H9 (cell line): ENCODE results near the gene CAMK1. TPM values are rescaled to one million over a fixed set of nuclear protein-coding genes. Genes with fewer than 3 reads are reported as not detected.

ENCODE experiments used
- DNase-seq: peaks from one replicate; pipeline ENCODE4 v3.0.0-alpha.2; 2017
- H2AFZ ChIP-seq: one replicate; pipeline ENCODE4 v1.6.1; 2013; ENCODE audit warnings: mild to moderate bottlenecking, low read length, control low read depth, moderate library complexity
- H2AK5ac ChIP-seq: 2 replicates; pipeline ENCODE4 v1.6.1; 2013; ENCODE audit warnings: low read length, control low read depth, mixed read lengths; ENCODE audit not compliant: insufficient read length
- H2BK120ac ChIP-seq: one replicate; pipeline ENCODE4 v1.6.1; 2013; ENCODE audit warnings: low read depth, mild to moderate bottlenecking, low read length, control low read depth, inconsistent platforms; ENCODE audit not compliant: poor library complexity, severe bottlenecking
- H2BK12ac ChIP-seq: 2 replicates; pipeline ENCODE4 v1.6.1; 2013; ENCODE audit warnings: low read length, control low read depth, mixed read lengths, low read depth; ENCODE audit not compliant: insufficient read length
- H2BK15ac ChIP-seq: 2 replicates; pipeline ENCODE4 v1.6.1; 2013; ENCODE audit warnings: low read depth, low read length, control low read depth
- H2BK20ac ChIP-seq: one replicate; pipeline ENCODE4 v1.6.1; 2013; ENCODE audit warnings: low read depth, mild to moderate bottlenecking, low read length, control low read depth, inconsistent platforms; ENCODE audit not compliant: poor library complexity, severe bottlenecking
- H2BK5ac ChIP-seq: 2 replicates; pipeline ENCODE4 v1.6.1; 2013; ENCODE audit warnings: low read length, control low read depth, mixed read lengths; ENCODE audit not compliant: insufficient read length
- H3K14ac ChIP-seq: 2 replicates; pipeline ENCODE4 v1.6.1; 2013; ENCODE audit warnings: low read length, control low read depth; ENCODE audit not compliant: insufficient read depth
- H3K18ac ChIP-seq: 2 replicates; pipeline ENCODE4 v1.6.1; 2013; ENCODE audit warnings: low read depth, mild to moderate bottlenecking, mixed read lengths, low read length, control low read depth; ENCODE audit not compliant: insufficient read length
- H3K23ac ChIP-seq: 2 replicates; pipeline ENCODE4 v1.6.1; 2013; ENCODE audit warnings: low read length, control low read depth, mixed read lengths, low read depth; ENCODE audit not compliant: insufficient read length
- H3K23me2 ChIP-seq: 2 replicates; pipeline ENCODE4 v1.6.1; 2013; ENCODE audit warnings: low read depth, mild to moderate bottlenecking, mixed read lengths, low read length, control low read depth; ENCODE audit not compliant: insufficient read length, poor library complexity, severe bottlenecking
- H3K27ac ChIP-seq: 2 replicates; pipeline ENCODE4 v1.5.1; 2013; ENCODE audit warnings: low read length, control low read depth, mixed read lengths, low read depth; ENCODE audit not compliant: insufficient read length
- H3K27me3 ChIP-seq: 2 replicates; pipeline ENCODE4 v1.6.1; 2013; ENCODE audit warnings: low read length, control low read depth, inconsistent platforms; ENCODE audit not compliant: insufficient read depth
- H3K4ac ChIP-seq: 2 replicates; pipeline ENCODE4 v1.6.1; 2013; ENCODE audit warnings: low read depth, mild to moderate bottlenecking, control low read depth, inconsistent platforms, low read length, moderate library complexity
- H3K4me1 ChIP-seq: 2 replicates; pipeline ENCODE4 v1.6.1; 2013; ENCODE audit warnings: low read length, control low read depth, inconsistent platforms; ENCODE audit not compliant: insufficient read depth
- H3K4me2 ChIP-seq: 2 replicates; pipeline ENCODE4 v1.6.1; 2013; ENCODE audit warnings: low read length, control low read depth, mixed read lengths; ENCODE audit not compliant: insufficient read length, insufficient read depth
- H3K56ac ChIP-seq: 2 replicates; pipeline ENCODE4 v1.6.1; 2013; ENCODE audit warnings: low read depth, mild to moderate bottlenecking, mixed read lengths, low read length, control low read depth; ENCODE audit not compliant: insufficient read length
- H3K79me1 ChIP-seq: 2 replicates; pipeline ENCODE4 v1.6.1; 2013; ENCODE audit warnings: low read depth, mild to moderate bottlenecking, moderate library complexity, low read length, control low read depth, inconsistent platforms; ENCODE audit not compliant: insufficient read depth, poor library complexity, severe bottlenecking
- H3K79me2 ChIP-seq: 2 replicates; pipeline ENCODE4 v1.6.1; 2013; ENCODE audit warnings: low read length, control low read depth, inconsistent platforms; ENCODE audit not compliant: insufficient read depth
- H3K9ac ChIP-seq: 2 replicates; pipeline ENCODE4 v1.6.1; 2013; ENCODE audit warnings: low read length, control low read depth, mixed read lengths; ENCODE audit not compliant: insufficient read length; ENCODE audit errors: extremely low read depth
- H3K9me3 ChIP-seq: one replicate; pipeline ENCODE4 v1.6.1; 2013; ENCODE audit warnings: low read depth, low read length, inconsistent platforms; ENCODE audit not compliant: control insufficient read depth
- H3T11ph ChIP-seq: one replicate; pipeline ENCODE4 v1.6.1; 2013; ENCODE audit warnings: mild to moderate bottlenecking, low read length, control low read depth, inconsistent platforms
- H4K20me1 ChIP-seq: one replicate; pipeline ENCODE4 v1.6.1; 2013; ENCODE audit not compliant: control insufficient read depth, insufficient read length, insufficient read depth
- H4K5ac ChIP-seq: 2 replicates; pipeline ENCODE4 v1.6.1; 2013; ENCODE audit warnings: low read depth, mild to moderate bottlenecking, mixed read lengths, low read length, control low read depth; ENCODE audit not compliant: insufficient read length
- H4K8ac ChIP-seq: replicated peaks from 2 replicates; pipeline ENCODE4 v1.6.1; 2013; ENCODE audit warnings: low read length, control low read depth, mixed read lengths, low read depth; ENCODE audit not compliant: insufficient read length
- H4K91ac ChIP-seq: 2 replicates; pipeline ENCODE4 v1.6.1; 2013; ENCODE audit warnings: low read depth, mild to moderate bottlenecking, moderate library complexity, mixed read lengths, low read length, control low read depth; ENCODE audit not compliant: insufficient read length
- H3K27ac Mint-ChIP-seq, 3 experiments: 2 replicates in 2 of 3; 3 replicates in 1 of 3; pipeline ENCODE4 v1.8.0; 2020 to 2021; ENCODE audit warnings: mixed read lengths in 3 of 3, mild to moderate bottlenecking in 1 of 3, moderate library complexity in 1 of 3
- H3K27me3 Mint-ChIP-seq: 2 replicates; pipeline ENCODE4 v1.8.0; 2021; ENCODE audit warnings: low read depth, mild to moderate bottlenecking, moderate library complexity, mixed read lengths
- H3K36me3 Mint-ChIP-seq, 3 experiments: 2 replicates in 2 of 3; 3 replicates in 1 of 3; pipeline ENCODE4 v1.8.0; 2020 to 2021; ENCODE audit warnings: low read depth in 3 of 3, mixed read lengths in 3 of 3; ENCODE audit not compliant: insufficient read depth in 1 of 3
- H3K4me1 Mint-ChIP-seq, 2 experiments: 2 replicates each; pipeline ENCODE4 v1.8.0; 2020; ENCODE audit warnings: mixed read lengths in 2 of 2
- H3K4me3 Mint-ChIP-seq, 2 experiments: 2 replicates in 1 of 2; 3 replicates in 1 of 2; pipeline ENCODE4 v1.8.0; 2020 to 2021; ENCODE audit warnings: mild to moderate bottlenecking in 2 of 2, mixed read lengths in 2 of 2, moderate library complexity in 1 of 2
- H3K9me3 Mint-ChIP-seq, 2 experiments: 2 replicates in 1 of 2; 3 replicates in 1 of 2; pipeline ENCODE4 v1.8.0; 2020; ENCODE audit warnings: mild to moderate bottlenecking in 2 of 2, mixed read lengths in 2 of 2, moderate library complexity in 1 of 2
- CTCF ChIP-seq: fragments of 200-600 bp; sonication (generic); conservative IDR thresholded peaks from 3 replicates; pipeline ENCODE4 v1.8.0; 2021; ENCODE audit warnings: antibody characterized with exemption, mild to moderate bottlenecking
- WGBS: extraction: QIAGEN DNeasy Blood & Tissue Kit; methylation state at CpG from one replicate; pipeline ENCODE4 v1.1.7; 2013; ENCODE audit warnings: missing lambda C conversion rate, low lambda C conversion rate, mixed read lengths; ENCODE audit not compliant: insufficient read length; ENCODE audit errors: extremely low coverage; 5-methylcytosine and 5-hydroxymethylcytosine counted together
- total RNA-seq: library from RNA; stranded (reverse); gene quantifications from 2 replicates; pipeline ENCODE4 v1.2.1, GENCODE V29; 2021

CAMK1 gene
- total RNA-seq, 1 experiment from 2014 or later, result 9.2 TPM

GRCh38 chr3:9783954-9784353 lies 14.2 kb upstream of the CAMK1 start:
- Histone ChIP-seq H2BK15ac (no peak overlapping the region), H3K4ac (no peak overlapping the region), H3K9me3 (no peaks in the 10 kb centered on the region), H4K8ac (no peak overlapping the region), H3K23me2 (no peaks in the 10 kb centered on the region), H3K79me1 (no peaks in the 10 kb centered on the region), H3K56ac (no peak overlapping the region), H3K4me1 (no peaks in the 10 kb centered on the region), H2BK12ac (no peak overlapping the region), H3K14ac (no peak overlapping the region), H4K91ac (no peak overlapping the region), H4K20me1 (no peaks in the 10 kb centered on the region), H3K27ac (no peak overlapping the region), H3K4me2 (no peak overlapping the region), H2AFZ (no peak overlapping the region), H3K18ac (no peak overlapping the region), H2AK5ac (no peak overlapping the region), H2BK120ac (no peak overlapping the region), H3K9ac (no peak overlapping the region), H3K27me3 (no peaks in the 10 kb centered on the region), H3T11ph (no peak overlapping the region), H3K79me2 (no peaks in the 10 kb centered on the region), H4K5ac (no peak overlapping the region), H2BK5ac (no peak overlapping the region), H2BK20ac (no peak overlapping the region), H3K23ac (no peak overlapping the region)
- TF ChIP-seq CTCF, result no peak
- no peaks in the 10 kb centered on the region for H3K27me3 Mint-ChIP-seq
- H3K36me3 Mint-ChIP-seq, result peaks cover 23 to 78% (median 70%) of the 10 kb centered on the region in 3 experiments; a peak in 6 of 7 replicates
- no peak overlapping the region for H3K4me3 Mint-ChIP-seq
- no peak for DNase-seq
- no peak overlapping the region for H3K27ac Mint-ChIP-seq
- peaks cover 3 to 6% of the 10 kb centered on the region in 2 experiments; a peak in 3 of 4 replicates for H3K4me1 Mint-ChIP-seq
- no peaks in the 10 kb centered on the region for H3K9me3 Mint-ChIP-seq
- WGBS, result no CpG with 5 or more reads among the region's 14 CpGs
